Activated CD4-positive, CD25-positive, alpha-beta regulatory T cell treated with anti-CD3 and anti-CD28 coated beads, Interleukin-2, amount 50 U/mL, for 24 hours (primary cell): ENCODE data around the gene CCDC38.
A peak's percentile ranks its signal among the peaks of the same experiment; 100 is the strongest.

Experiments
- ATAC-seq, 2 donors: fragments of 150-1000 bp; cut with Tn5 transposase; one replicate each; pipeline ENCODE4 v1.10.0; 2021; ENCODE audit warnings: mild to moderate bottlenecking in 1 of 2, moderate library complexity in 1 of 2

The CCDC38 gene

GRCh38 chr12:95960241-95960640 lies 17.8 kb upstream of the CCDC38 start:
- ATAC-seq: no peak

- ATAC-seq: no peak
Measured at GRCh38 chr12:95959107-95959506, 16.7 kb upstream of the CCDC38 start.

GRCh38 chr12:95956557-95957145 lies 14.2 kb upstream of the CCDC38 start:
- no peak for ATAC-seq

- no peak for ATAC-seq
Measured at GRCh38 chr12:95955549-95956159, 13.2 kb upstream of the CCDC38 start.

- no peak for ATAC-seq
Measured at GRCh38 chr12:95953000-95953399, 10.6 kb upstream of the CCDC38 start.

- ATAC-seq: no peak
Measured at GRCh38 chr12:95951515-95951914, 9.1 kb upstream of the CCDC38 start.

- ATAC-seq: no peak
Measured at GRCh38 chr12:95949477-95950206, 7.2 kb upstream of the CCDC38 start.

GRCh38 chr12:95944108-95944704 lies 1.8 kb upstream of the CCDC38 start:
- no peak for ATAC-seq

GRCh38 chr12:95943330-95943842 lies 972 bp upstream of the CCDC38 start, which contains the start of gene AMDHD1:
Gene AMDHD1 (plus strand): TSS chr12:95943331. CDS start chr12:95943399, 68 bp downstream.
- ATAC-seq: peak; percentile 67 to 74

GRCh38 chr12:95942101-95942523 lies 302 bp downstream of the CCDC38 start:
- ATAC-seq: no peak

GRCh38 chr12:95940514-95940913 lies 1.9 kb downstream of the CCDC38 start:
- ATAC-seq: no peak

GRCh38 chr12:95922231-95922630 lies 20.2 kb downstream of the CCDC38 start:
- no peak for ATAC-seq

- ATAC-seq: no peak
Measured at GRCh38 chr12:95919110-95919509, 23.3 kb downstream of the CCDC38 start.

GRCh38 chr12:95918194-95918993 lies 24.0 kb downstream of the CCDC38 start:
- peak; percentile 85 to 87 for ATAC-seq

GRCh38 chr12:95909871-95910270 lies 32.5 kb downstream of the CCDC38 start:
- ATAC-seq: no peak

GRCh38 chr12:95908573-95908972 lies 33.8 kb downstream of the CCDC38 start:
- ATAC-seq: no peak

- no peak for ATAC-seq
Measured at GRCh38 chr12:95898081-95898480, 44.3 kb downstream of the CCDC38 start.

GRCh38 chr12:95896846-95897245 lies 45.6 kb downstream of the CCDC38 start:
- no peak for ATAC-seq

- ATAC-seq: no peak
Measured at GRCh38 chr12:95890958-95891357, 51.5 kb downstream of the CCDC38 start.

GRCh38 chr12:95887311-95887710 lies 55.1 kb downstream of the CCDC38 start:
- ATAC-seq: no peak

GRCh38 chr12:95884998-95885397 lies 57.4 kb downstream of the CCDC38 start:
- ATAC-seq: no peak

- no peak for ATAC-seq
Measured at GRCh38 chr12:95882873-95883272, 59.5 kb downstream of the CCDC38 start.

- no peak for ATAC-seq
Measured at GRCh38 chr12:95882080-95882479, 60.3 kb downstream of the CCDC38 start.
